HFF-Myc (cell line): ENCODE measurements around the gene FAAP20.

Source experiments
- DNase-seq: peaks from one replicate; pipeline ENCODE4 v3.0.0-alpha.2; 2011; ENCODE audit warnings: low read depth; ENCODE audit errors: extremely low read depth
- H3K4me3 ChIP-seq: replicated peaks from 2 replicates; pipeline ENCODE4 v1.5.1; 2011; ENCODE audit warnings: low read depth, mild to moderate bottlenecking, control low read depth, low read length
- TF ChIP-seq, protein P1 (sequence below): IDR thresholded peaks from 2 replicates; pipeline ENCODE4 v1.5.1; 2012; ENCODE audit warnings: mild to moderate bottlenecking, low read depth, low read length, control low read depth; ENCODE audit errors: missing control alignments

Gene FAAP20

DNA sequence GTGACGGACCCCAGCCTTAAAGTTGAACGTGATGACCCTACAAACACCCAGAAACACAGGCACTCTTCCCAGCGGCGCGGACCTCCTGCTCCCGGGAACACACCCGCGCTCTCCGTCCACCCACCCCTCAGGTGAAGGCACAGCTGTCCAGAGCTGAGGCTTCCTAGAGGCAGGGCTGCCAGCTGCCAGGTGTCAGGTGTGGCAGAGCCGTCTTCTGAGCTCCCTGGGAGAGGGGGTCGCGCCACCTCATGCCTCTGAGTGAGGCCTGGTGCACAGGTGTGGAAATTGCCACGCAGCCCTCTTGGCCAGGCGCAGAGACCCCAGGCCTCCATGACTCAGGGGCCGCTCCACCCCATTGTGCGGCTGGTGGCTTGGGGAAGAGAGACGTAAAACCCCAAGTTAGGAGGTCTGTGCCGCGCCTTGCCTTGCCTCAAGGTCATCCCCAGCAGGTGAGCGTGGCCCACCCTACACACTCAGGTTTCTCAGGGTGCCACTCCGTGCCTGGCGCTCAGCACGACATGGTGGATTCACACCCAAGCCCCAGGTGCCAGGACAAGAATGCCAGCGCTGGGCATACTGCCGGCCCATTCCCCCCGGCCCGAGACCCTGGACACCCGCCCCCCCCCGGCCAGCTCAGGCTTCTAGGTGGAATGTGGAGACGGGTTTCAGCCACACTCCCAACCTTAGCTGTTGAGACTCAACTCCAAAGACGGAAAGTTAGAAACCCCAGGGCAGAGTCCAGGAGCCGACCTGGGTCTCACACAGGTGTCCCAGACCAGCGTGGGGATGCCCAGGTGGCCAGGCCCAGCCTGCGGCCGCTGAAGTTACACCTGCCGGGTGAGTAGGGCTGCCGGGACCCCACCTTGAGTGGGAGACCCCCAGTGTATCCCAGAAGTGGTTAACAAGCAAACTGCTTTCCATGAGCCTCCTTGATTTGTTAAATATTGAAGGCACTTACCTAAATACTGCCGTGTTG is 8.4 kb downstream of the FAAP20 start:
- H3K4me3 ChIP-seq = no peak overlapping the region
- TF ChIP-seq, protein P1, sequence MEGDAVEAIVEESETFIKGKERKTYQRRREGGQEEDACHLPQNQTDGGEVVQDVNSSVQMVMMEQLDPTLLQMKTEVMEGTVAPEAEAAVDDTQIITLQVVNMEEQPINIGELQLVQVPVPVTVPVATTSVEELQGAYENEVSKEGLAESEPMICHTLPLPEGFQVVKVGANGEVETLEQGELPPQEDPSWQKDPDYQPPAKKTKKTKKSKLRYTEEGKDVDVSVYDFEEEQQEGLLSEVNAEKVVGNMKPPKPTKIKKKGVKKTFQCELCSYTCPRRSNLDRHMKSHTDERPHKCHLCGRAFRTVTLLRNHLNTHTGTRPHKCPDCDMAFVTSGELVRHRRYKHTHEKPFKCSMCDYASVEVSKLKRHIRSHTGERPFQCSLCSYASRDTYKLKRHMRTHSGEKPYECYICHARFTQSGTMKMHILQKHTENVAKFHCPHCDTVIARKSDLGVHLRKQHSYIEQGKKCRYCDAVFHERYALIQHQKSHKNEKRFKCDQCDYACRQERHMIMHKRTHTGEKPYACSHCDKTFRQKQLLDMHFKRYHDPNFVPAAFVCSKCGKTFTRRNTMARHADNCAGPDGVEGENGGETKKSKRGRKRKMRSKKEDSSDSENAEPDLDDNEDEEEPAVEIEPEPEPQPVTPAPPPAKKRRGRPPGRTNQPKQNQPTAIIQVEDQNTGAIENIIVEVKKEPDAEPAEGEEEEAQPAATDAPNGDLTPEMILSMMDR = no peak
- DNase-seq = no peak

DNA sequence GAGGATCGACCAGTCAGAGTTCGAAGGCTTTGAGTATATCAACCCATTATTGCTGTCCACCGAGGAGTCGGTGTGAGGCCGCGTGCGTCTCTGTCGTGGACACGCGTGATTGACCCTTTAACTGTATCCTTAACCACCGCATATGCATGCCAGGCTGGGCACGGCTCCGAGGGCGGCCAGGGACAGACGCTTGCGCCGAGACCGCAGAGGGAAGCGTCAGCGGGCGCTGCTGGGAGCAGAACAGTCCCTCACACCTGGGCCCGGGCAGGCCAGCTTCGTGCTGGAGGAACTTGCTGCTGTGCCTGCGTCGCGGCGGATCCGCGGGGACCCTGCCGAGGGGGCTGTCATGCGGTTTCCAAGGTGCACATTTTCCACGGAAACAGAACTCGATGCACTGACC is 9.6 kb downstream of the FAAP20 start:
- TF ChIP-seq, protein P1 = no peak
- DNase-seq = no peak
- H3K4me3 ChIP-seq = no peak overlapping the region

DNA sequence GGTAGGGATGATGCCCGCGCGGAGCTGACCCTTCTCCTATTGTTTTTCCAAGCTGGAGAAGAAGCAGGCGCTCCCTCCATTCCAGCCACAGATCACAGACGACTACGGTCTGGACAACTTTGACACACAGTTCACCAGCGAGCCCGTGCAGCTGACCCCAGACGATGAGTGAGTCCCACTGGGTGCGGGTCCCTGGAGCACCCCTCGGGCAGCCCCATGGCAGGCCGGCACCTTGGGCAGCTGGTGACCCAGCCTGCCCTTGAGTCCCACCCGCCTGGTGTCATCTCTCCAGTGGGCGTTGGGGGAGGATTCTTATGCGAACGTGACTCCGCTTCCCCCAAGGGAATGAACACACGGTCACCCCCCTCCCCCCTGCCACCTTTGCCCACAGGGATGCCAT is 10.0 kb downstream of the FAAP20 start:
- no peak overlapping the region for H3K4me3 ChIP-seq
- DNase-seq = no peak
- TF ChIP-seq, protein P1 = no peak

GRCh38 chr1:2183937-2184334 is 10.6 kb downstream of the FAAP20 start:
- TF ChIP-seq, protein P1 = no peak
- H3K4me3 ChIP-seq = no peak overlapping the region
- no peak for DNase-seq

- no peak for DNase-seq
- TF ChIP-seq, protein P1 = no peak
These were observed 12.2 kb downstream of the FAAP20 start for GRCh38 chr1:2182376-2182775.

DNA sequence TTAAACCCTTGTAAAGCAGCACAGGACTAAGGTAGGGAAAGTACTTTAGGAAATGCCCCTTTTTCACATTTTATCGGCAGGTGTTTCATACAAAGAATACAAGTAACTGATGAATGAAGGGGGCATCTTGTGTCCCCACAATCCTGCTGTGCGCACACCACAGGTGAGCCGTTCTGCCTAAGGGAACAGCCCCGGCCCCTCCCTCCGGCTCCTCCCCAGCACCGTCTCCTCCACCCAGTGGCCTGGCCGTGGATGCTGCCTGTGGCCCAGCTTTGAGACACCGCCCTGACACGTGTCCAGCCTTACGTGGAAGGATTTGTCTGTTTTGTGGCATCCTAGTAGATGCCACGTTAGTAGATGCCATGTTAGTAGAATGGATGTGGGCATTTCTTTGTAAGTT is 12.8 kb downstream of the FAAP20 start:
- no peak overlapping the region for H3K4me3 ChIP-seq
- no peak for DNase-seq
- TF ChIP-seq, protein P1 = no peak

More at GRCh38 chr1:2182376-2182775, 12.2 kb downstream of the FAAP20 start:
- H3K4me3 ChIP-seq = no peak overlapping the region

DNA sequence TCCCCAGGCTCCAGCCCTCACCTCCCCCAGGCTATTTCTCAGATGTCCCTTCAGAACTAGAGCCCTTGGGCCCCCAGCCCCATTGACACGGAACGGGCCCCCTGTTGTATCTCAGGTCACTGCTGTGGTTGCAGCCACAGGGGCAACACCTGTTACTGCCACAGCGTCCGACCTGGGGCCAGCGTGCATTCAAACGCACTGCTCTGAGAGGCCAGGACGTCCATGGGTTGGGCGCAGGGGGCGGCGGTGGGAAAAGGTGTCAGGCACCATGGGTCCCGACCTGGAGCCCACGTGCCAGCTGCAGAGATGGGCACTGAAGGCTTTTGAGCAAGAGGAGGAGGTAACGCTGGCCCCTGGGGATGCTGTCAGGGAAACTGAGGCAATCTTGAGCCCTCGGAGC is 13.3 kb downstream of the FAAP20 start:
- TF ChIP-seq, protein P1 = no peak
- DNase-seq = no peak
- no peak overlapping the region for H3K4me3 ChIP-seq
